Adipose tissue (tissue), 3 donors: ENCODE results near the gene HOMER2. TPM values are rescaled to one million over a fixed set of nuclear protein-coding genes. Genes with fewer than 3 reads are reported as not detected.
"Not testable (repeated sequence)": the region's sequence is repeated elsewhere in the genome, so short reads cannot be mapped to it uniquely, and the experiment has no call there.

Source experiments
- H3K27ac ChIP-seq: one replicate; pipeline ENCODE4 v1.5.1; 2013; ENCODE audit warnings: low read depth, low read length
- WGBS, 3 donors: extraction: QIAGEN DNeasy Blood & Tissue Kit; methylation state at CpG; one replicate each; pipeline ENCODE4 v1.1.7; 2013; 5-methylcytosine and 5-hydroxymethylcytosine counted together
- polyA plus RNA-seq, 3 donors: library from polyadenylated mRNA; stranded (reverse); fragments of 200-250 nt; gene quantifications; one replicate each; pipeline ENCODE4 v1.2.3, GENCODE V29; 2013
- donor health status: healthy with polysubstance abuse.
- donor health status: Bipolar disorder and iron deficiency.
- donor health status: healthy.

Gene HOMER2
- polyA plus RNA-seq, result 10 to 100 TPM in 1 of 3 donors, 1 to 10 TPM in 2; 2.8 to 84.9 (median 5.3) TPM

- WGBS, 3 donors, result 0 to 2% (median 1%) methylated on average over 67 to 119 of the region's 119 CpGs
- no peak within 1 kb of the TSS for H3K27ac ChIP-seq
Measured at GRCh38 chr15:82952158-82953081, at the start of gene HOMER2. Gene HOMER2 (minus strand): TSS chr15:82952720. CDS start chr15:82952535, 185 bp downstream.

- WGBS, 3 donors, result 65 to 95% (median 93%) methylated on average over 3 of the region's 3 CpGs
- H3K27ac ChIP-seq, result not testable (repeated sequence)
Measured at GRCh38 chr15:83000672-83001031, 48.1 kb upstream of the HOMER2 start.

- 5 to 10% (median 9%) methylated on average over 6 of the region's 6 CpGs for WGBS, 3 donors
- H3K27ac ChIP-seq, result no peak overlapping the region
Measured at GRCh38 chr15:82999905-83000671, 47.6 kb upstream of the HOMER2 start.

GRCh38 chr15:82999426-82999825, 46.9 kb upstream of the HOMER2 start:
- 83 to 90% (median 90%) methylated on average over 6 of the region's 6 CpGs for WGBS, 3 donors
- no peak overlapping the region for H3K27ac ChIP-seq

GRCh38 chr15:82995938-82996337, 43.4 kb upstream of the HOMER2 start:
- 54 to 76% (median 75%) methylated on average over 3 of the region's 3 CpGs for WGBS, 3 donors
- H3K27ac ChIP-seq, result no peak overlapping the region

- no peak overlapping the region for H3K27ac ChIP-seq
- 90 to 96% (median 93%) methylated on average over 2 of the region's 2 CpGs for WGBS, 3 donors
Measured at GRCh38 chr15:82995076-82995475, 42.6 kb upstream of the HOMER2 start.

GRCh38 chr15:82993144-82993543, 40.6 kb upstream of the HOMER2 start:
- 63 to 78% (median 74%) methylated on average over 4 of the region's 4 CpGs for WGBS, 3 donors

GRCh38 chr15:82992436-82992998, 40.0 kb upstream of the HOMER2 start:
- H3K27ac ChIP-seq, result no peak overlapping the region
- 56 to 95% (median 87%) methylated on average over 3 of the region's 3 CpGs for WGBS, 3 donors

More at GRCh38 chr15:82993144-82993543, 40.6 kb upstream of the HOMER2 start:
- no peak overlapping the region for H3K27ac ChIP-seq

GRCh38 chr15:82986442-82986780, 33.9 kb upstream of the HOMER2 start:
- WGBS, 3 donors, result 0 to 1% (median 0%) methylated on average over 12 of the region's 12 CpGs
- no peak overlapping the region for H3K27ac ChIP-seq

- H3K27ac ChIP-seq, result no peak within 1 kb of the TSS
- 1 to 2% (median 1%) methylated on average over 45 of the region's 45 CpGs for WGBS, 3 donors
Measured at GRCh38 chr15:82985688-82986441, 33.3 kb upstream of the HOMER2 start, which contains the start of gene RAMAC. Gene RAMAC (plus strand): TSS chr15:82986210. CDS start chr15:82989019, 2,809 bp downstream.

GRCh38 chr15:82980981-82981380, 28.5 kb upstream of the HOMER2 start:
- no peak overlapping the region for H3K27ac ChIP-seq
- WGBS, 3 donors, result 51 to 58% (median 54%) methylated on average over 2 of the region's 2 CpGs

- WGBS, 3 donors, result 96 to 100% (median 96%) methylated on average over 1 of the region's 1 CpG
- no peak overlapping the region for H3K27ac ChIP-seq
Measured at GRCh38 chr15:82979726-82980125, 27.2 kb upstream of the HOMER2 start.

GRCh38 chr15:82978438-82978837, 25.9 kb upstream of the HOMER2 start:
- H3K27ac ChIP-seq, result no peak overlapping the region
- WGBS, 3 donors, result 91 to 97% (median 94%) methylated on average over 5 of the region's 5 CpGs

- H3K27ac ChIP-seq, result no peak overlapping the region
- 86 to 88% (median 88%) methylated on average over 1 of the region's 1 CpG for WGBS, 3 donors
Measured at GRCh38 chr15:82977076-82977475, 24.6 kb upstream of the HOMER2 start.

GRCh38 chr15:82972990-82973389, 20.5 kb upstream of the HOMER2 start:
- H3K27ac ChIP-seq, result no peak overlapping the region
- 44 to 95% (median 86%) methylated on average over 1 of the region's 1 CpG for WGBS, 3 donors

- H3K27ac ChIP-seq, result no peak overlapping the region
- 32 to 83% (median 67%) methylated on average over 2 of the region's 2 CpGs for WGBS, 3 donors
Measured at GRCh38 chr15:82971218-82971984, 18.9 kb upstream of the HOMER2 start.

- WGBS, 3 donors, result 23 to 79% (median 67%) methylated on average over 1 of the region's 1 CpG
Measured at GRCh38 chr15:82970696-82971095, 18.2 kb upstream of the HOMER2 start.

More at GRCh38 chr15:82970696-82971095, 18.2 kb upstream of the HOMER2 start:
- no peak overlapping the region for H3K27ac ChIP-seq
